ENCODE measurements around the gene RNF223.

DNA sequence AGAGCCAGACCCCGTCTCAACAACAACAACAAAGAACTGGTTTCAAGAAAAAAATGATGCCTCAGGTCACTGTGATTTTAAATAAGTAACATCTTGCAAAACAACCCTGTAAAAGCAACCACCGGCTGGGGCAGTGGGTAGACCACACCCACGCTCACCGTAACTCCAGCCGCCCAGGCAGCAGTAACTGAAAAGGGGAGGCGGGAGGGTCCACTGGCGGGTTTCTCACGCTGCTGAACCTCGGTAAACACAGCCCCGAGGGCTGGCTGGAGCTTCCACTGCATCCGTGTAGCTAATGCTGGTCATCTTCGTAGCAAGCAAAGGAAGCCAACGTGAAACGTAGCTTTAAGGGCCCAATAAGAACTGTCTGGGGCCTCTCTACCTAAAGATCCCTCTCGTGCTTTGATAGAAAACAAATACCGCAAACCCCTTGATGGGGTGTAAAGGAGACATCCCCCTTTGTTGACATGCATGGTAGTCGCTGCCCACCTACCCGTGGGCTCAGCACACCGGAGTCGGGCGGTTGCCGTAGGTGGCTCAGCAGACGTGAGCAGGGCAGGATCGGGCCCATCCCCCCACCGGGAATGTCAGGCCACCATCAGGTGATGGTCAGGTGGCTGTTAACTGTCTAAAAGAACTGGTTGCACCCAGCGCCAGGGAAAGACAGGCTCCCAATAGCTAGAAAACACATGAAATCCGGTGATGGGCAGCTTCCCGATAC, 37.6 kb upstream of the RNF223 start:
- no peak for TF ChIP-seq POLR2AphosphoS5 (IDR thresholded peaks at IDR 0.05)
- TF ChIP-seq, protein P1, sequence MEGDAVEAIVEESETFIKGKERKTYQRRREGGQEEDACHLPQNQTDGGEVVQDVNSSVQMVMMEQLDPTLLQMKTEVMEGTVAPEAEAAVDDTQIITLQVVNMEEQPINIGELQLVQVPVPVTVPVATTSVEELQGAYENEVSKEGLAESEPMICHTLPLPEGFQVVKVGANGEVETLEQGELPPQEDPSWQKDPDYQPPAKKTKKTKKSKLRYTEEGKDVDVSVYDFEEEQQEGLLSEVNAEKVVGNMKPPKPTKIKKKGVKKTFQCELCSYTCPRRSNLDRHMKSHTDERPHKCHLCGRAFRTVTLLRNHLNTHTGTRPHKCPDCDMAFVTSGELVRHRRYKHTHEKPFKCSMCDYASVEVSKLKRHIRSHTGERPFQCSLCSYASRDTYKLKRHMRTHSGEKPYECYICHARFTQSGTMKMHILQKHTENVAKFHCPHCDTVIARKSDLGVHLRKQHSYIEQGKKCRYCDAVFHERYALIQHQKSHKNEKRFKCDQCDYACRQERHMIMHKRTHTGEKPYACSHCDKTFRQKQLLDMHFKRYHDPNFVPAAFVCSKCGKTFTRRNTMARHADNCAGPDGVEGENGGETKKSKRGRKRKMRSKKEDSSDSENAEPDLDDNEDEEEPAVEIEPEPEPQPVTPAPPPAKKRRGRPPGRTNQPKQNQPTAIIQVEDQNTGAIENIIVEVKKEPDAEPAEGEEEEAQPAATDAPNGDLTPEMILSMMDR (IDR thresholded peaks at IDR 0.05): no peak

Data from stomach (tissue), 4 donors.